ENCODE measurements around the gene PAPPA2. TPM values are rescaled to one million over a fixed set of nuclear protein-coding genes. Genes with fewer than 3 reads are reported as not detected.

The PAPPA2 gene
- total RNA-seq, 4 donors from 2014 or later, result 0.55 to 3.3 (median 2.2) TPM; not detected in 1

DNA sequence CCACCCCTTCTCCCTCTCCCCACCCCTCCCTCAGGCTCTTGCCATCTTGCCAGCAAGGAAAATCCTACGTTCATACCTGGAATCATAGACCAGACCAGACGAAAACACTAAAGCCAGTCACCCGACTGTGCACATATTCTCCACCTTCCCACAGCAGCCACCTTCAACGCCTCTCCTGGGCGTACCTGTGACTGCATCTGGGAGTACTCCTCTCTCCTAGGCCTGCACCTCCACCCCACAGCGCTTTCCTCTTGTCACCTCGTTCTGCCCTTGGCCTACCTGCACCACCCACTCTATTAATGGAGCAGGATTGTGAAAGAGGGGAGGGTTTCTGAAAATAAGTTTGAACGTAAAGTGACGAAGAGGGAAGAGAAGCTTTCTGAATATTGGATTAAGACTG is 17.8 kb downstream of the PAPPA2 start:
- Histone ChIP-seq H3K27me3 (no peaks in the 10 kb centered on the region), H3K36me3 (no peaks in the 10 kb centered on the region), H3K4me3 (no peak overlapping the region), H3K9me3 (no peaks in the 10 kb centered on the region), H3K4me1 (no peaks in the 10 kb centered on the region), H3K27ac (no peak overlapping the region)
- intact Hi-C loops (cut with DNase I; ENCODE audit: low total_unique reads) (no loop called here), in situ Hi-C loops (cut with MboI; ENCODE audit: low pct_ligation_motif_present in 1 of 4, low pct_unique_long_range_greater_than_20kb in 1 of 4, low sequenced_read_pairs in 3 of 4) (no loop called here)
- DNase-seq, result no peak
- 59 to 81% methylated on average over 4 to 9 of the region's 9 CpGs for WGBS, 2 donors (ENCODE audit: low coverage in 1 of 2)
- TF ChIP-seq CTCF (IDR thresholded peaks at IDR 0.05), result no peak
- no peak for TF ChIP-seq POLR2AphosphoS5 (IDR thresholded peaks at IDR 0.05)
- TF ChIP-seq POLR2A (IDR thresholded peaks at IDR 0.05), result no peak
- TF ChIP-seq EP300 (IDR thresholded peaks at IDR 0.05; ENCODE audit: low read depth), result no peak

DNA sequence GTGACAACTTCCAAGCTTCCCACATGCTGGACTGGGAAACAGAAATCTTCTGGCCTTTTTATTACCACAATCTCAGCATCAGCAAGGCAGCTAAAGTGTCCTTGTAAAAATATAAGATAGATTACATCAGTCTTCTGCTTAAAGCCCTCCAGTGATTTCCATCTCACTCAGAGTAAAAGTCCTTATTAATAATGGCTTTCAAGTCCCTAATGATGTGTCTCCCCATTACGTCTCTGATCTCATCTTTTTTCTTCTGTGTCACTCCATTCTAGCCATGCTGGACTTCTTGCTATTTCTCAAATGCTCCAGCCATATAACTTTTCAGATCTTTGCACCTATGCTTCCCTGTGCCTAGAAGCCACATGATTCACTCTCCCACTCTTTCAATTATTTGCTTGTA is 22.1 kb downstream of the PAPPA2 start:
- no peaks in the 10 kb centered on the region for H3K27me3 ChIP-seq
- no peak overlapping the region for H3K27ac ChIP-seq
- no peak for TF ChIP-seq POLR2AphosphoS5 (IDR thresholded peaks at IDR 0.05)
- TF ChIP-seq POLR2A (IDR thresholded peaks at IDR 0.05), result no peak
- no peak for TF ChIP-seq CTCF (IDR thresholded peaks at IDR 0.05)
- TF ChIP-seq EP300 (IDR thresholded peaks at IDR 0.05; ENCODE audit: low read depth), result no peak
- in situ Hi-C loops (cut with MboI; ENCODE audit: low pct_ligation_motif_present in 1 of 4, low pct_unique_long_range_greater_than_20kb in 1 of 4, low sequenced_read_pairs in 3 of 4), result no loop called here
- 56 to 70% methylated on average over 1 of the region's 1 CpG for WGBS, 2 donors (ENCODE audit: low coverage in 1 of 2)
- H3K4me1 ChIP-seq, result no peaks in the 10 kb centered on the region
- no peak for DNase-seq
- no peaks in the 10 kb centered on the region for H3K36me3 ChIP-seq
- H3K9me3 ChIP-seq, result no peaks in the 10 kb centered on the region
- intact Hi-C loops (cut with DNase I; ENCODE audit: low total_unique reads), result no loop called here
- H3K4me3 ChIP-seq, result no peak overlapping the region

- TF ChIP-seq EP300 (IDR thresholded peaks at IDR 0.05; ENCODE audit: low read depth) (no peak), CTCF (IDR thresholded peaks at IDR 0.05) (no peak), POLR2AphosphoS5 (IDR thresholded peaks at IDR 0.05) (no peak), POLR2A (IDR thresholded peaks at IDR 0.05) (no peak)
- in situ Hi-C loops (cut with MboI; ENCODE audit: low pct_ligation_motif_present in 1 of 4, low pct_unique_long_range_greater_than_20kb in 1 of 4, low sequenced_read_pairs in 3 of 4), result no loop called here
- Histone ChIP-seq H3K36me3 (no peaks in the 10 kb centered on the region), H3K9me3 (no peaks in the 10 kb centered on the region), H3K27me3 (no peaks in the 10 kb centered on the region), H3K4me3 (no peak overlapping the region), H3K27ac (no peak overlapping the region), H3K4me1 (no peaks in the 10 kb centered on the region)
- 72 to 87% methylated on average over 5 of the region's 5 CpGs for WGBS, 2 donors (ENCODE audit: low coverage in 1 of 2)
- DNase-seq, result no peak
- intact Hi-C loops (cut with DNase I; ENCODE audit: low total_unique reads), result no loop called here
These were observed 31.5 kb downstream of the PAPPA2 start for GRCh38 chr1:176494436-176494835.

DNA sequence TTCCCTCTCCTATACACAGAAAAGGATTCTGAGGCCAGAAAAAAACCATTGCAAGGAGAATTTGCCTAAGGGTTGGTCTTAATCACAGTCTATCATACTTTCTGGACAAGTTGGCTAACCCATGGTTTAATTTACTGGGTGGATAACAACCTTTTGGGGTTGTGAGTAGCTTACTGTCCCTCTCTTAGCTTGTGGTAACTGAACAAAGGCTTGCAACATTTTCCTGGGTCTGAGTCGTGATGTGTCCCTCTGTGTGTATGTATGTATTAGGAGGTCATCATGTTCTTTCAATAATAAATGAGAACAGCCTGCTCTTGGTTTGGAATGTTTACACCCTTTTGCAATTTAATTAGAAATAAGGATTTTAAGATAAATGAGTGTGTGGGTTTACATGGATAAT is 36.7 kb downstream of the PAPPA2 start:
- Histone ChIP-seq H3K4me3 (no peak overlapping the region), H3K27ac (no peak overlapping the region), H3K4me1 (no peaks in the 10 kb centered on the region), H3K36me3 (no peaks in the 10 kb centered on the region), H3K27me3 (no peaks in the 10 kb centered on the region), H3K9me3 (no peaks in the 10 kb centered on the region)
- 57 to 75% methylated on average over 1 of the region's 1 CpG for WGBS, 2 donors (ENCODE audit: low coverage in 1 of 2)
- in situ Hi-C loops (cut with MboI; ENCODE audit: low pct_ligation_motif_present in 1 of 4, low pct_unique_long_range_greater_than_20kb in 1 of 4, low sequenced_read_pairs in 3 of 4), result no loop called here
- DNase-seq, result no peak
- intact Hi-C loops (cut with DNase I; ENCODE audit: low total_unique reads), result no loop called here
- TF ChIP-seq EP300 (IDR thresholded peaks at IDR 0.05; ENCODE audit: low read depth), result no peak
- TF ChIP-seq CTCF (IDR thresholded peaks at IDR 0.05), result no peak
- TF ChIP-seq POLR2AphosphoS5 (IDR thresholded peaks at IDR 0.05), result no peak
- no peak for TF ChIP-seq POLR2A (IDR thresholded peaks at IDR 0.05)

All from transverse colon (tissue), 4 donors.